Activated naive CD4-positive, alpha-beta T cell treated with Interleukin-2 at 50 U/mL for 16 hours (primary cell): ENCODE results near the gene RPL18A.

Experiments
- DNase-seq: peaks from one replicate; pipeline ENCODE4 v3.0.0-alpha.2; 2020

RPL18A gene

DNA sequence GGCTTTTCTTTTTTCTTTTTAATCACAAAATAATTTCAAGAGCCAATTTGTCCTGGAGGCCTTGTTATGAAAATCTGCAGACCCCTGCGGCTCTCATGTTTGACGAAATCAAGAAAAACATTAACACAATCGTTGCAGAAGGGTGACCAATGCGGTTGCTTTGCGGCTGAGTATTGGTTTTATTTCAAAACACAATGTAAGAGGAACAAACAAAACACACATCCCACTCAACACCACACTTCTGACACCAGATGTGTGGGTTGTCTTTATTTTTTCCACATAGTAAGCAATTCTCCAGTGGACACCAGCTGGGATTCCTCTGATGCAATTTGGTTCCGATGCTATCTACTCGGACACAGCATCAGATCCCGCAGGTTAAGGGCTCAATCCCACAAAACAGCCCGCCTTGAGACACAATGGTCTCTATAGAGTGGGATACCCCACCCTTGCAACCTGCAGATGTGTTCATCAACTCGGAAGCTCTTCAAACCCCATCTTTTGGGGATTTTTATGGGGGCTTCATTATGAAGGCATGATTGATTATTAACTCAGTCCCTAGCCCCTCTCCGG is 51.2 kb downstream of the RPL18A start:
- DNase-seq = no peak
